Stimulated activated naive CD8-positive, alpha-beta T cell treated with anti-CD3 and anti-CD28 coated beads, Interleukin-15, Interleukin-2, amounts not matched to agents 100 U/mL and 50 U/mL, for 24 hours (primary cell): ENCODE measurements around the gene HMGCL.
"Not testable (repeated sequence)": the region's sequence is repeated elsewhere in the genome, so short reads cannot be mapped to it uniquely, and the experiment has no call there.

Experiments used
- ATAC-seq: fragments of 150-1000 bp; cut with Tn5 transposase; one replicate; pipeline ENCODE4 v1.10.0; 2021
- DNase-seq: peaks from one replicate; pipeline ENCODE4 v3.0.0; 2021

Gene HMGCL

GRCh38 chr1:23826590-23826989 is 1.4 kb upstream of the HMGCL start:
- DNase-seq, ATAC-seq: not testable (repeated sequence)

- DNase-seq = no peak
- ATAC-seq = no peak
Observed at GRCh38 chr1:23825762-23826522, 713 bp upstream of the HMGCL start.

GRCh38 chr1:23824711-23825075 is 536 bp downstream of the HMGCL start:
- ATAC-seq = no peak
- no peak for DNase-seq

GRCh38 chr1:23823767-23824166 is 1.5 kb downstream of the HMGCL start:
- DNase-seq (no peak), ATAC-seq (no peak)

- no peak for DNase-seq
- no peak for ATAC-seq
Observed at GRCh38 chr1:23817633-23818032, 7.6 kb downstream of the HMGCL start.

GRCh38 chr1:23816906-23817305 is 8.3 kb downstream of the HMGCL start:
- DNase-seq = no peak
- ATAC-seq = no peak

- no peak for ATAC-seq
- no peak for DNase-seq
Observed at GRCh38 chr1:23816361-23816760, 8.9 kb downstream of the HMGCL start.

GRCh38 chr1:23814016-23814415 is 11.2 kb downstream of the HMGCL start:
- DNase-seq (no peak), ATAC-seq (no peak)

GRCh38 chr1:23810818-23811540 is 14.2 kb downstream of the HMGCL start:
- DNase-seq (peak; percentile 62), ATAC-seq (peak; percentile 68)

GRCh38 chr1:23809751-23810171 is 15.5 kb downstream of the HMGCL start:
- peak; percentile 92 for ATAC-seq
- peak; percentile 90 for DNase-seq

GRCh38 chr1:23807453-23807852 is 17.8 kb downstream of the HMGCL start:
- no peak for ATAC-seq
- DNase-seq = no peak

GRCh38 chr1:23806280-23806679 is 18.9 kb downstream of the HMGCL start:
- DNase-seq (no peak), ATAC-seq (no peak)

GRCh38 chr1:23805025-23805424 is 20.2 kb downstream of the HMGCL start:
- ATAC-seq = no peak
- DNase-seq = no peak

- no peak for ATAC-seq
- no peak for DNase-seq
Observed at GRCh38 chr1:23804183-23804835, 20.9 kb downstream of the HMGCL start.

- no peak for ATAC-seq
Observed at GRCh38 chr1:23803674-23804073, 21.6 kb downstream of the HMGCL start.

GRCh38 chr1:23802809-23803342 is 22.4 kb downstream of the HMGCL start:
- not testable (repeated sequence) for DNase-seq, ATAC-seq

More at GRCh38 chr1:23803674-23804073, 21.6 kb downstream of the HMGCL start:
- DNase-seq = no peak

- DNase-seq (no peak), ATAC-seq (no peak)
Observed at GRCh38 chr1:23801876-23802275, 23.4 kb downstream of the HMGCL start.

GRCh38 chr1:23801338-23801748 is 23.9 kb downstream of the HMGCL start:
- no peak for ATAC-seq
- no peak for DNase-seq

GRCh38 chr1:23800400-23801337 is 24.6 kb downstream of the HMGCL start, which contains the start of gene GALE:
TSS of gene GALE (minus strand) at chr1:23800754. CDS start at chr1:23799007, 1,747 bp downstream.
- ATAC-seq (peak; percentile 90), DNase-seq (peak; percentile 97)

- ATAC-seq (peak; percentile 17), DNase-seq (peak; percentile 56)
Observed at GRCh38 chr1:23799570-23800399, 25.4 kb downstream of the HMGCL start.

- ATAC-seq = no peak
- DNase-seq = no peak
Observed at GRCh38 chr1:23799255-23799569, 26.0 kb downstream of the HMGCL start.
